H9 (cell line): ENCODE results near the gene C1orf105. TPM values are rescaled to one million over a fixed set of nuclear protein-coding genes. Genes with fewer than 3 reads are reported as not detected.

Source experiments
- DNase-seq: peaks from one replicate; pipeline ENCODE4 v3.0.0-alpha.2; 2017
- H2AFZ ChIP-seq: one replicate; pipeline ENCODE4 v1.6.1; 2013; ENCODE audit warnings: mild to moderate bottlenecking, low read length, control low read depth, moderate library complexity
- H2AK5ac ChIP-seq: 2 replicates; pipeline ENCODE4 v1.6.1; 2013; ENCODE audit warnings: low read length, control low read depth, mixed read lengths; ENCODE audit not compliant: insufficient read length
- H2BK120ac ChIP-seq: one replicate; pipeline ENCODE4 v1.6.1; 2013; ENCODE audit warnings: low read depth, mild to moderate bottlenecking, low read length, control low read depth, inconsistent platforms; ENCODE audit not compliant: poor library complexity, severe bottlenecking
- H2BK12ac ChIP-seq: 2 replicates; pipeline ENCODE4 v1.6.1; 2013; ENCODE audit warnings: low read length, control low read depth, mixed read lengths, low read depth; ENCODE audit not compliant: insufficient read length
- H2BK15ac ChIP-seq: 2 replicates; pipeline ENCODE4 v1.6.1; 2013; ENCODE audit warnings: low read depth, low read length, control low read depth
- H2BK20ac ChIP-seq: one replicate; pipeline ENCODE4 v1.6.1; 2013; ENCODE audit warnings: low read depth, mild to moderate bottlenecking, low read length, control low read depth, inconsistent platforms; ENCODE audit not compliant: poor library complexity, severe bottlenecking
- H2BK5ac ChIP-seq: 2 replicates; pipeline ENCODE4 v1.6.1; 2013; ENCODE audit warnings: low read length, control low read depth, mixed read lengths; ENCODE audit not compliant: insufficient read length
- H3K14ac ChIP-seq: 2 replicates; pipeline ENCODE4 v1.6.1; 2013; ENCODE audit warnings: low read length, control low read depth; ENCODE audit not compliant: insufficient read depth
- H3K18ac ChIP-seq: 2 replicates; pipeline ENCODE4 v1.6.1; 2013; ENCODE audit warnings: low read depth, mild to moderate bottlenecking, mixed read lengths, low read length, control low read depth; ENCODE audit not compliant: insufficient read length
- H3K23ac ChIP-seq: 2 replicates; pipeline ENCODE4 v1.6.1; 2013; ENCODE audit warnings: low read length, control low read depth, mixed read lengths, low read depth; ENCODE audit not compliant: insufficient read length
- H3K23me2 ChIP-seq: 2 replicates; pipeline ENCODE4 v1.6.1; 2013; ENCODE audit warnings: low read depth, mild to moderate bottlenecking, mixed read lengths, low read length, control low read depth; ENCODE audit not compliant: insufficient read length, poor library complexity, severe bottlenecking
- H3K27ac ChIP-seq: 2 replicates; pipeline ENCODE4 v1.5.1; 2013; ENCODE audit warnings: low read length, control low read depth, mixed read lengths, low read depth; ENCODE audit not compliant: insufficient read length
- H3K27me3 ChIP-seq: 2 replicates; pipeline ENCODE4 v1.6.1; 2013; ENCODE audit warnings: low read length, control low read depth, inconsistent platforms; ENCODE audit not compliant: insufficient read depth
- H3K4ac ChIP-seq: 2 replicates; pipeline ENCODE4 v1.6.1; 2013; ENCODE audit warnings: low read depth, mild to moderate bottlenecking, control low read depth, inconsistent platforms, low read length, moderate library complexity
- H3K4me1 ChIP-seq: 2 replicates; pipeline ENCODE4 v1.6.1; 2013; ENCODE audit warnings: low read length, control low read depth, inconsistent platforms; ENCODE audit not compliant: insufficient read depth
- H3K4me2 ChIP-seq: 2 replicates; pipeline ENCODE4 v1.6.1; 2013; ENCODE audit warnings: low read length, control low read depth, mixed read lengths; ENCODE audit not compliant: insufficient read length, insufficient read depth
- H3K56ac ChIP-seq: 2 replicates; pipeline ENCODE4 v1.6.1; 2013; ENCODE audit warnings: low read depth, mild to moderate bottlenecking, mixed read lengths, low read length, control low read depth; ENCODE audit not compliant: insufficient read length
- H3K79me1 ChIP-seq: 2 replicates; pipeline ENCODE4 v1.6.1; 2013; ENCODE audit warnings: low read depth, mild to moderate bottlenecking, moderate library complexity, low read length, control low read depth, inconsistent platforms; ENCODE audit not compliant: insufficient read depth, poor library complexity, severe bottlenecking
- H3K79me2 ChIP-seq: 2 replicates; pipeline ENCODE4 v1.6.1; 2013; ENCODE audit warnings: low read length, control low read depth, inconsistent platforms; ENCODE audit not compliant: insufficient read depth
- H3K9ac ChIP-seq: 2 replicates; pipeline ENCODE4 v1.6.1; 2013; ENCODE audit warnings: low read length, control low read depth, mixed read lengths; ENCODE audit not compliant: insufficient read length; ENCODE audit errors: extremely low read depth
- H3K9me3 ChIP-seq: one replicate; pipeline ENCODE4 v1.6.1; 2013; ENCODE audit warnings: low read depth, low read length, inconsistent platforms; ENCODE audit not compliant: control insufficient read depth
- H3T11ph ChIP-seq: one replicate; pipeline ENCODE4 v1.6.1; 2013; ENCODE audit warnings: mild to moderate bottlenecking, low read length, control low read depth, inconsistent platforms
- H4K20me1 ChIP-seq: one replicate; pipeline ENCODE4 v1.6.1; 2013; ENCODE audit not compliant: control insufficient read depth, insufficient read length, insufficient read depth
- H4K5ac ChIP-seq: 2 replicates; pipeline ENCODE4 v1.6.1; 2013; ENCODE audit warnings: low read depth, mild to moderate bottlenecking, mixed read lengths, low read length, control low read depth; ENCODE audit not compliant: insufficient read length
- H4K8ac ChIP-seq: replicated peaks from 2 replicates; pipeline ENCODE4 v1.6.1; 2013; ENCODE audit warnings: low read length, control low read depth, mixed read lengths, low read depth; ENCODE audit not compliant: insufficient read length
- H4K91ac ChIP-seq: 2 replicates; pipeline ENCODE4 v1.6.1; 2013; ENCODE audit warnings: low read depth, mild to moderate bottlenecking, moderate library complexity, mixed read lengths, low read length, control low read depth; ENCODE audit not compliant: insufficient read length
- H3K27ac Mint-ChIP-seq, 3 experiments: 2 replicates in 2 of 3; 3 replicates in 1 of 3; pipeline ENCODE4 v1.8.0; 2020 to 2021; ENCODE audit warnings: mixed read lengths in 3 of 3, mild to moderate bottlenecking in 1 of 3, moderate library complexity in 1 of 3
- H3K27me3 Mint-ChIP-seq: 2 replicates; pipeline ENCODE4 v1.8.0; 2021; ENCODE audit warnings: low read depth, mild to moderate bottlenecking, moderate library complexity, mixed read lengths
- H3K36me3 Mint-ChIP-seq, 3 experiments: 2 replicates in 2 of 3; 3 replicates in 1 of 3; pipeline ENCODE4 v1.8.0; 2020 to 2021; ENCODE audit warnings: low read depth in 3 of 3, mixed read lengths in 3 of 3; ENCODE audit not compliant: insufficient read depth in 1 of 3
- H3K4me1 Mint-ChIP-seq, 2 experiments: 2 replicates each; pipeline ENCODE4 v1.8.0; 2020; ENCODE audit warnings: mixed read lengths in 2 of 2
- H3K4me3 Mint-ChIP-seq, 2 experiments: 2 replicates in 1 of 2; 3 replicates in 1 of 2; pipeline ENCODE4 v1.8.0; 2020 to 2021; ENCODE audit warnings: mild to moderate bottlenecking in 2 of 2, mixed read lengths in 2 of 2, moderate library complexity in 1 of 2
- H3K9me3 Mint-ChIP-seq, 2 experiments: 2 replicates in 1 of 2; 3 replicates in 1 of 2; pipeline ENCODE4 v1.8.0; 2020; ENCODE audit warnings: mild to moderate bottlenecking in 2 of 2, mixed read lengths in 2 of 2, moderate library complexity in 1 of 2
- total RNA-seq: library from RNA; stranded (reverse); gene quantifications from 2 replicates; pipeline ENCODE4 v1.2.1, GENCODE V29; 2021
- TF ChIP-seq, protein P1 (sequence below): fragments of 200-600 bp; sonication (generic); conservative IDR thresholded peaks from 3 replicates; pipeline ENCODE4 v1.8.0; 2021; ENCODE audit warnings: antibody characterized with exemption, mild to moderate bottlenecking

Gene C1orf105
- total RNA-seq, 1 experiment from 2014 or later, result not detected

DNA sequence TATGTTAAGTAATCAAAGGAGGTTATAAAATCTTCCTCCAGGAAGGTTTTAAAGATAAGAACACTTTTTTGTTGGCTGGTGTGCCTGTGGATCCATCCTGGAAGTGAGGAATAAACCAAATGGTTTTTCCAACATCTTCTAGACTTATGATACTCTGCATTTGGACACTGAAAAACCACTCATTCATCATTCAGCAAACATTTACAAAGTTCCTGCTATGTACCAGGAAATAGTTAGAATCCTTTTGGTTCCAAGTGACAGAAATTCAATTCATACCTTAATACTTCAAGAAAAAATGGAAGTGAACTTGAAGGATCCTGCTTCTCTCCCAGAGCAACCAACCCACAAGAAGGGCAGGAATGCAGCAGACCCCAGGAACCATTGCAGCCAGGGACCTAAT is 63.0 kb downstream of the C1orf105 start:
- Histone ChIP-seq H4K20me1 (no peaks in the 10 kb centered on the region), H3K23me2 (no peaks in the 10 kb centered on the region), H2BK15ac (no peak overlapping the region), H3K4me1 (no peaks in the 10 kb centered on the region), H2BK120ac (no peak overlapping the region), H3K27me3 (no peaks in the 10 kb centered on the region), H3K56ac (no peak overlapping the region), H3K4ac (no peak overlapping the region), H2BK5ac (no peak overlapping the region), H2AFZ (no peak overlapping the region), H4K8ac (no peak overlapping the region), H4K5ac (no peak overlapping the region), H3K14ac (no peak overlapping the region), H3K18ac (no peak overlapping the region), H3K23ac (no peak overlapping the region), H3K4me2 (no peak overlapping the region), H3K79me1 (no peaks in the 10 kb centered on the region), H3K79me2 (no peaks in the 10 kb centered on the region), H3T11ph (no peak overlapping the region), H2AK5ac (no peak overlapping the region), H2BK12ac (no peak overlapping the region), H3K9ac (no peak overlapping the region), H3K27ac (no peak overlapping the region), H4K91ac (no peak overlapping the region), H3K9me3 (no peaks in the 10 kb centered on the region), H2BK20ac (no peak overlapping the region)
- Mint-ChIP-seq H3K27ac (no peak overlapping the region), H3K4me1 (peaks cover 6 to 7% of the 10 kb centered on the region in 2 experiments; a peak in 3 of 4 replicates), H3K27me3 (no peaks in the 10 kb centered on the region; the same call in 1 of the 2 replicates), H3K36me3 (no peaks in the 10 kb centered on the region), H3K4me3 (no peak overlapping the region), H3K9me3 (no peaks in the 10 kb centered on the region)
- DNase-seq, result no peak
- TF ChIP-seq, protein P1, sequence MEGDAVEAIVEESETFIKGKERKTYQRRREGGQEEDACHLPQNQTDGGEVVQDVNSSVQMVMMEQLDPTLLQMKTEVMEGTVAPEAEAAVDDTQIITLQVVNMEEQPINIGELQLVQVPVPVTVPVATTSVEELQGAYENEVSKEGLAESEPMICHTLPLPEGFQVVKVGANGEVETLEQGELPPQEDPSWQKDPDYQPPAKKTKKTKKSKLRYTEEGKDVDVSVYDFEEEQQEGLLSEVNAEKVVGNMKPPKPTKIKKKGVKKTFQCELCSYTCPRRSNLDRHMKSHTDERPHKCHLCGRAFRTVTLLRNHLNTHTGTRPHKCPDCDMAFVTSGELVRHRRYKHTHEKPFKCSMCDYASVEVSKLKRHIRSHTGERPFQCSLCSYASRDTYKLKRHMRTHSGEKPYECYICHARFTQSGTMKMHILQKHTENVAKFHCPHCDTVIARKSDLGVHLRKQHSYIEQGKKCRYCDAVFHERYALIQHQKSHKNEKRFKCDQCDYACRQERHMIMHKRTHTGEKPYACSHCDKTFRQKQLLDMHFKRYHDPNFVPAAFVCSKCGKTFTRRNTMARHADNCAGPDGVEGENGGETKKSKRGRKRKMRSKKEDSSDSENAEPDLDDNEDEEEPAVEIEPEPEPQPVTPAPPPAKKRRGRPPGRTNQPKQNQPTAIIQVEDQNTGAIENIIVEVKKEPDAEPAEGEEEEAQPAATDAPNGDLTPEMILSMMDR, result no peak
